Measurements from ENCODE around the gene CACNA1H.
"Not testable (repeated sequence)": the region's sequence is repeated elsewhere in the genome, so short reads cannot be mapped to it uniquely, and the experiment has no call there.

CACNA1H gene

DNA sequence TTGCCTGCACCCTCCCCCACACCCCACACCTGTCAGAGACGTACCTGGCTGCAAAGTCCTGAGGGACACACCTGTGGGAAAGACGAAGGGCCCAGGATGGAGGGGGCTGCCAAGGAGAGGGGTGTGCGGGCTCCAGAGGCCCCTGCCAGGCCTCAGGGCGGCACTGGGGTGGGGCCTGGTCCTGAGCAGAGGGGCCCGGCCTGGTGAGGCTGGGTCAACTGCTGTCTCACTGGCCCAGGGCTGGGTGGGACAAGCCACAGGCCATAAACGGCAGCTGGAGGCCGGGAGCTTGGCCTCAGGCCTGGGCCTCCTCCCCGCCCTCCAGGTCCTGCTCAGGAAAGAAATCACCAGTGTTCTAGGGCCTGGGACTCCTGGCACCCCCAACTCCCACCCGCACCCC is 71.7 kb downstream of the CACNA1H start:
- DNase-seq (ENCODE audit: low read depth in 2 of 3, low spot score in 1 of 3) = no peak

DNA sequence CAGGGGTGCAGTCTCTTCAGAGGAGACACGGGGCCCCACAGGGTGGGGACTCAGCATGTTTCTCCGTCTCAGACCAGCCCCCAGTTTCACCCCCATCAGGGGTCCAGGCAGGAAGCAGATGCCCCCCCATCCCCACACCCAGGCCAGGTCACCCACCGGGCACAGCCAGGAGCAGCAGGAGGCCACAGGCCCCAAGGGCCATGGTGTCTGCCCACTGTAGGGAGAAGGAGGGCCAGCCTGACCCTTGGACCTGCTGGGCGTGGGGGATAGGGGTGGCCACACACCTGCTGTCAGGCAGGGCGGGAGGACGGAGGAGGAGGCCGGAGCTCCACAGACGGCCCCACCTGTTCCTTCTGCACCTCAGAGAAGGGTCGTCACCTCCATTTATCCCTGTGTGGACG is 72.1 kb downstream of the CACNA1H start, which contains the start of gene TPSG1:
Gene TPSG1 (minus strand): TSS at position 218 of the 401 bp plus-strand sequence. CDS start 16 bp downstream, at position 202.
- DNase-seq (ENCODE audit: low read depth in 2 of 3, low spot score in 1 of 3) = no peak

GRCh38 chr16:1225728-1226311 is 72.9 kb downstream of the CACNA1H start:
- not testable (repeated sequence) for DNase-seq (ENCODE audit: low read depth in 2 of 3, low spot score in 1 of 3)

DNA sequence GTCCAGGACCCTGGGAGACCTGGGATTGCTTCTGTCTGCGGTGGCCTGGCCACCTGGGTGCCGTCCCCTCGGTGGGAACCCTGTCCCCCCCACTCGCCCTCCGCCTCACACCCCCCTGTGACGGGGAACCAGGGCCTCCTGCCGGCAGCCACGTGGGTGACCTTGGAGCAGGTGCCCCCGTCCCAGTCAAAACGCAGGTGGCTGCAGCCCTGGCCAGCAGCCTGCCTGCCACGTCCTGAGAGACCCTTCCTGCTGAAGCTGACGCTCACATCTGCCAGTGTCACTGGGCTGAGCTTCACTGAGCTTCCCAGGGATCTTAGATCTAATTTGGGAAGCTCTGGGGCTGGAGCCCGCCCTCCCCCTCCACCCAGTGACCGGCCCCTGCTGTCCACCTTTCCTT is 73.8 kb downstream of the CACNA1H start:
- DNase-seq (ENCODE audit: low read depth in 2 of 3, low spot score in 1 of 3) = not testable (repeated sequence)

DNA sequence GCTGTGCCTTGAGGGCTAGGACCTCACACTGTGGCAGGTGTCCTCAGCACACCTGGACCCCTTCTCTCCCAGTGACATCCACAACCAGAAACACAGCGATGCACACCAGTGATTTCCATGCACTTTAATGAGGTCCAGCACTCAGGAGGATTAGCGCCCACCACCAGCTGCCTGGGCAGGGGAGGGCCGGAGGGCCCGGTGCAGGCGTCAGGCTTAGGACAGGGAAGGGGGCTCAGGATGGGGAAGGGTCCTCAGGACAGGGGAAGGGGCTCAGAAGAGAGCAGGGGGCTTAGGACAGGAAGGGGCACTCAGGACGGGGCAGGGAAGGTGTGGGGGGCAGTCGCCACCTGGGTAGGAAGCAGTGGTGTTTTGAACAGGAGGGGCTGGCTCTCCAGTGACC is 75.3 kb downstream of the CACNA1H start:
- DNase-seq (ENCODE audit: low read depth in 2 of 3, low spot score in 1 of 3) = not testable (repeated sequence)

DNA sequence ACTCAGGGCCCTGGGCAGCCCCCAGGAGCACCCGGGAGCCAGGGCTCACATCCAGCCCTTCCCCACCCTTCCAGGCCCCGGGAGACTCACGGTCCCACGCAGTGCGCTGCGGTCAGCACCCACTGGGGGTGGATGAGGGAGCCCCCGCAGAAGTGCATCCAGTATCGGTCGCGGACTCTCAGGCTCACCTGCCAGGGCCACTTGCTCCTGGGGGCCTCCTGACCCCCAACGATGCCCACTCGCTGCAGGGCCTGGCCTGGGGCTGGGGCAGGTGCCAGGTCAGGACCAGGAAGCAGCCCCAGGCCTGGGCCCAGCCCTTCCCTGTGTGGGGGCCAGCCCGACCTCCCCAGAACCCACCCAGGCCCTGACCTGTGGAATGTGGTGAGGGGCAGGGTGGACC is 76.6 kb downstream of the CACNA1H start:
- DNase-seq (ENCODE audit: low read depth in 2 of 3, low spot score in 1 of 3) = not testable (repeated sequence)

DNA sequence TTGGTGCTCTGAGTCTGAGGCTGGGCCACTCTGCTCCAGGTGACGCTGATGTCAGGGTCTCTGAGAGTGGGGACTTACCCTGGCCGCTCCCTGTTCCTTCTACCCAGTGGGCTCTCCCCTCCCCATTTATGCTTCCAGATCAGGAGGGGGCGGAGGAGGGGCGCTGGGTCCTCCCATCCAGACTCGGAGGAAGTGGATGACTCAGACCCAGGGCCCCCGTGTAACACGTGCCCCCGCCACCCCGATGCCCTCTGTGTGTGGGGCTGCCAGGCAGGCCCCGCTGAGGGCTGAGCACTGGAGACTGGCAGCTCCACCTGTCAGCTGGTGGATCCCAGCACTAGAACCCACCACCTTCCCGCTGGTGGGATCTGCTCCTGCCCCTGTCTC is 77.2 kb downstream of the CACNA1H start, which contains the start of gene TPSB2:
Gene TPSB2 (minus strand): TSS at position 101 of the 387 bp plus-strand sequence. CDS start 233 bp downstream, outside the sequence.
- not testable (repeated sequence) for DNase-seq (ENCODE audit: low read depth in 2 of 3, low spot score in 1 of 3)

DNA sequence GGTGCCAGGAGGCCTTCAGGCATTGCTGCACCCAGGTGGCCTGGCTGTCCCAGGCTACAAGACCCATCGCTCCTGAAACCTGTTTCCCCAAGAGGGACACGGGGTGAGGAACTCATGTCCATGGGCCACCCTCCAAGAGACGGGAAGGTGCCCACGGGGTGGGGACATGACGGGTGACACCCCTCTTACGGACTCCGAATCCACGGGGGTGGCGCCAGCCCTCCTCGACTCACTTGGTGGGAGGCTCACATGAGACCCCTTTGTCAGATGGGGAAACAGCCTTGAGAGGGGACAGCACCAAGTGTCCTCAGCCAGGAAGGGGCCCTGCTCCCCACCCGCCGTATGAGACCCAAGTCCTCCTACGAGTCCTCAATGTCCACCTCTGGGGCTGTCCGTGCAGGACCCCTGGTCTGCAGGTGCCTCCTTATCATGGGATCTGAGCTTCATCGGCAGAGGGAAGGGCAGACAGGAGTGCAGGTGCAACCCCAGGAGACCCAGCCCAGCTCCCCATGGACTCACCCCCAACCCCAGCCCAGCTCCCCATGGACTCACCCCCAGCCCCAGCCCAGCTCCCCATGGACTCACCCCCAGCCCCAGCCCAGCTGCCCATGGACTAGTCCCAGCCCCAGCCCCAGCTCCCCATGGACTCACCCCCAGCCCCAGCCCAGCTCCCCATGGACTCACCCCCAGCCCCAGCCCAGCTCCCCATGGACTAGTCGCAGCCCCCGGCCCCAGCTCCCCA is 77.7 kb downstream of the CACNA1H start:
- DNase-seq (ENCODE audit: low read depth in 2 of 3, low spot score in 1 of 3) = not testable (repeated sequence)

DNA sequence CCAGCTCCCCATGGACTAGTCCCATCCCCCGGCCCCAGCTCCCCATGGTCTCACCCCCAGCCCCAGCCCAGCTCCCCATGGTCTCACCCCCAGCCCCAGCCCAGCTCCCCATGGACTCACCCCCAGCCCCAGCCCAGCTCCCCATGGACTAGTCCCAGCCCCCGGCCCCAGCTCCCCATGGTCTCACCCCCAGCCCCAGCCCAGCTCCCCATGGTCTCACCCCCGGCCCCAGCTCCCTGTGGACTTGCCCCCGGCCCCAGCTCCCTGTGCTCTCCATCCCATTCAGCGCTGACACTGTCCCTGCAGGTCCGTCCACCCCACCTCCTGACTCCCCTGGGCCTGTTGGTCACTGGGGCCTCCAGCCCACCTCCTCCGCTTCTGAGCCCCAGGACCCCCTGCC is 78.4 kb downstream of the CACNA1H start:
- DNase-seq (ENCODE audit: low read depth in 2 of 3, low spot score in 1 of 3) = not testable (repeated sequence)

DNA sequence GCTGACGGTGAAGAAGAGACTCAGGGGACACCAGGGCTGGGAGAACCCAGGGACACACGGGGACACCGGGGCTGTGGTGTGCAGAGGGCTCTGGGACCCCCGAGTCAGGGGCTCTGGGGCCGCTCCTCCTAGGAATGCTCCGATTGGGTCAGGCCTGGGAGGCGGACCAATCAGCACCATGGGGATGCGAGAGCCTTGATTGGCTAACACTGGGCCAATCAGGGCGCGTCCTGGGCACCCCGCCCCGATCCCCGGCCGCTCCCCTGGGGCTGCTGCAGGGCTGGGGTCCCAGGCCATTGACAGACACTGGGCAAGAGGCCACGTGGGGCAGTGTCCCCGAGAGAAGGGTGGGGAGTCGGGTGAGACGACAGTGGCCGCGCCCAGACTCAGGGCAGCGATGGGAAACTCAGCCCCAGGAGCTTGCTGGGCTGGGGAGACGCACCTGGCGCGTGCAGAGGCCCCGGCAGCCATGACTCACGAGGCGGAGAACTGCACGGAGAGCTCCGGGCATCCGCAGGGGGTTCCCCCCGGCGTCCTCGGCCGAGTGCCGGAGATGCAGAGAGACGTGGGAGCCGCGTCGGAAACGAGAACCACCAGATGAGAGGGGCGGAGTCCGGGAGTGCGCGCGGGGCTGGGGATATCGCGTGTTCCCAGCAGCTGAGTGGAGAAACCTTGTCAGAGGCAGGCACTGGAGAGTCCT is 79.3 kb downstream of the CACNA1H start:
- DNase-seq (ENCODE audit: low read depth in 2 of 3, low spot score in 1 of 3) = not testable (repeated sequence)

- not testable (repeated sequence) for DNase-seq (ENCODE audit: low read depth in 2 of 3, low spot score in 1 of 3)
Measured at GRCh38 chr16:1236659-1237058, 83.8 kb downstream of the CACNA1H start.

DNA sequence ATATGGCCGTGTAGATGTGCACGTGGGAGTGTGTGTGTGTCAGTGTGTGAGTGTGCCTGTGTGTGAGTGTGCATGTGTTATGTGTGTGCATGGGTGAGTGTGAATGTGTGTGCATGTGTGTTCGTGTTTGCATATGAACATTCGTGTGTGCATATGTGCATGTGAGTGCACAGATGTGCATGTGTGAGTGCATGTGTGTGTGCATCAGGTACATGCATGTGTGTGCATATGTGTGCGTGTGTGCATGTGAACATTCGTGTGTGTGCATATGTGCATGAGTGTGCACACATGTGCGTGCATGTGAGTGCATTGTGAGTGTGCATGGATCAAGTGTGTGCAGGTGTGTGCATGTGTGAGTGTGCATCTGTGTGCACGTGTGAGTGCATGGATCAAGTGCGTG is 85.1 kb downstream of the CACNA1H start:
- no peak for DNase-seq (ENCODE audit: low read depth in 2 of 3, low spot score in 1 of 3)

DNA sequence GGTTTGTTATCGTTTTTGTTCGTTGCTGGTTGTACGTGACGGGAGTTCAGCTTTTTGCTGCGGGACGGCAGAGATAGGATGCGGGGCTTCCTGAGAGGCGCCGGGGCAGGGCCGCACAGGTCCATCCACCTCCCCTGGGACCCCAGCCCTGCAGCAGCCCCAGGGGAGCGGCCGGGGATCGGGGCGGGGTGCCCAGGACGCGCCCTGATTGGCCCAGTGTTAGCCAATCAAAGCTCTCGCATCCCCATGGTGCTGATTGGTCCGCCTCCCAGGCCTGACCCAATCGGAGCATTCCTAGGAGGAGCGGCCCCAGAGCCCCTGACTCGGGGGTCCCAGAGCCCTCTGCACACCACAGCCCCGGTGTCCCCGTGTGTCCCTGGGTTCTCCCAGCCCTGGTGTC is 86.0 kb downstream of the CACNA1H start:
- DNase-seq (ENCODE audit: low read depth in 2 of 3, low spot score in 1 of 3) = not testable (repeated sequence)

GRCh38 chr16:1239575-1239974 is 86.7 kb downstream of the CACNA1H start:
- DNase-seq (ENCODE audit: low read depth in 2 of 3, low spot score in 1 of 3) = not testable (repeated sequence)

DNA sequence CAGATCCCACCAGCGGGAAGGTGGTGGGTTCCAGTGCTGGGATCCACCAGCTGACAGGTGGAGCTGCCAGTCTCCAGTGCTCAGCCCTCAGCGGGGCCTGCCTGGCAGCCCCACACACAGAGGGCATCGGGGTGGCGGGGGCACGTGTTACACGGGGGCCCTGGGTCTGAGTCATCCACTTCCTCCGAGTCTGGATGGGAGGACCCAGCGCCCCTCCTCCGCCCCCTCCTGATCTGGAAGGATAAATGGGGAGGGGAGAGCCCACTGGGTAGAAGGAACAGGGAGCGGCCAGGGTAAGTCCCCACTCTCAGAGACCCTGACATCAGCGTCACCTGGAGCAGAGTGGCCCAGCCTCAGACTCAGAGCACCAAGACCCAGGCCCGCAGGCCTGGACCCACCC is 87.5 kb downstream of the CACNA1H start, which contains the start of gene TPSAB1:
Gene TPSAB1 (plus strand): TSS at position 270 of the 400 bp plus-strand sequence. CDS start 234 bp downstream, outside the sequence.
- not testable (repeated sequence) for DNase-seq (ENCODE audit: low read depth in 2 of 3, low spot score in 1 of 3)

DNA sequence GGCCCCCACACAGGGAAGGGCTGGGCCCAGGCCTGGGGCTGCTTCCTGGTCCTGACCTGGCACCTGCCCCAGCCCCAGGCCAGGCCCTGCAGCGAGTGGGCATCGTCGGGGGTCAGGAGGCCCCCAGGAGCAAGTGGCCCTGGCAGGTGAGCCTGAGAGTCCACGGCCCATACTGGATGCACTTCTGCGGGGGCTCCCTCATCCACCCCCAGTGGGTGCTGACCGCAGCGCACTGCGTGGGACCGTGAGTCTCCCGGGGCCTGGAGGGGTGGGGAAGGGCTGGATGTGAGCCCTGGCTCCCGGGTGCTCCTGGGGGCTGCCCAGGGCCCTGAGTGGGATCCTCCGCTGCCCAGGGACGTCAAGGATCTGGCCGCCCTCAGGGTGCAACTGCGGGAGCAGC is 88.2 kb downstream of the CACNA1H start:
- not testable (repeated sequence) for DNase-seq (ENCODE audit: low read depth in 2 of 3, low spot score in 1 of 3)

DNA sequence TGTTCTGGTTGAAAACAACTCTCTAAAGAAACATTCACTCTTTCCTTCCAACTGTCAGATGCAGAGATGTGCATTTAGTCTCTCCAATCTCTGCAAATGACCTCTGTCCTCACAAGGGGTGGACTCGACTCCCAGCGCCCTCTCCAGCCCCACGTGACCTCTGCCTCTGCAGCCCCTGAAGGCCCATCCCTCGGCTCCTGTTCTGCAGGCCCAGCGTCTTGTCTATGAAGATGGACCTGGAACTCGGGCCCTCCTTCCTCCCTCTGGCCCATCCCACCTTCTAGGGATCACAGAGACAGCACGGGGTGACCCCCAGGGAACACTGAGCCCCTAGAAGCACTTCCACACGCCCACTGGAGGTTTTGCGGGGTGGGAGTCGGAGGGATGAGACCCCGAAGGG is 90.5 kb downstream of the CACNA1H start:
- not testable (repeated sequence) for DNase-seq (ENCODE audit: low read depth in 2 of 3, low spot score in 1 of 3)

- DNase-seq (ENCODE audit: low read depth in 2 of 3, low spot score in 1 of 3) = not testable (repeated sequence)
Measured at GRCh38 chr16:1243907-1244850, 91.3 kb downstream of the CACNA1H start.

DNA sequence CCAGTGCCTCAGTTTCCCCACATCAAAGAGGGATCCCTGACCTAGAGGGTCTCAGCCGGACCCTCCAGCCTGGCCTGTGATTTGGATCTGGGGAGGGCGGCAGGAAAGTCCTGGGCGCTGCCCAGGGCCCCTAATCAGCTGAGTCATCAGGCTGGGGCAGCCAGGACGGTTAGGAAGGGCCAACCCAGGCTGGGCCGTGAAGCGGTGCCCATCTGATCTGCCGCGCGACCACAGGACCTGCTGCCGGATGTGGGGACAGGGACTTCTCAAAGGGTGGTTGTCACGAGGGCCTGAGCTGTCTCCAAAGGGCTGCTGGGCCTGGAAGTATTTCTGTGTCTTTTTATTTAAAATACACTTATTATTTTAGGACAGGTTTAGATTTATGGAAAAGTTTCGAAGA is 92.0 kb downstream of the CACNA1H start:
- no peak for DNase-seq (ENCODE audit: low read depth in 2 of 3, low spot score in 1 of 3)

- no peak for DNase-seq (ENCODE audit: low read depth in 2 of 3, low spot score in 1 of 3)
Measured at GRCh38 chr16:1245452-1246020, 92.6 kb downstream of the CACNA1H start.
